GM19239 (cell line): ENCODE measurements around the gene YARS1.

Experiments
- DNase-seq: peaks from one replicate; pipeline ENCODE4 v3.0.0; 2011; ENCODE audit warnings: low spot score; ENCODE audit not compliant: insufficient read length
- FAIRE-seq: peaks from 2 replicates; lab custom pipeline; 2011; peaks lifted over from hg19 to GRCh38; lab: Jason Lieb, UNC

The YARS1 gene

GRCh38 chr1:32749332-32749731 lies 67.8 kb downstream of the YARS1 start:
- DNase-seq, result no peak
- no peak for FAIRE-seq

DNA sequence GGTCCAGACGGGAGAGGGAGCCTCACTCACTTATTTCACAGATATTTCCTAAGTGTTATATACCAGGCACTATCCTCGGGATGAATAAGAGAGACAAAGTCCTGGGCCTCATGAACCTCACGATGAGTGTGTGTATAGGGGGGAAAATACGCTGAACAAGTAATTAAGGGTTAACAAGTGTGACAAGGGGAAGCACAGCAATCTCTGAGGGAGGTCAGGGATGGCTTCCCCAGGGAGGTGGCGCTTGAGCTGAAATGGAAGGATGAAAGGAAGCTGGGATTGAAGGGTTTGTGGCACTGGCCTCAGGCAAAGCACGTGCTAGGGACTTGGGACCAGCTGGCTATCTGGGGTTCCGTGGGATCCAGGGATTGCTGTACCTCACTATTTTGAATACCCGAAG lies 68.2 kb downstream of the YARS1 start:
- no peak for DNase-seq
- no peak for FAIRE-seq

DNA sequence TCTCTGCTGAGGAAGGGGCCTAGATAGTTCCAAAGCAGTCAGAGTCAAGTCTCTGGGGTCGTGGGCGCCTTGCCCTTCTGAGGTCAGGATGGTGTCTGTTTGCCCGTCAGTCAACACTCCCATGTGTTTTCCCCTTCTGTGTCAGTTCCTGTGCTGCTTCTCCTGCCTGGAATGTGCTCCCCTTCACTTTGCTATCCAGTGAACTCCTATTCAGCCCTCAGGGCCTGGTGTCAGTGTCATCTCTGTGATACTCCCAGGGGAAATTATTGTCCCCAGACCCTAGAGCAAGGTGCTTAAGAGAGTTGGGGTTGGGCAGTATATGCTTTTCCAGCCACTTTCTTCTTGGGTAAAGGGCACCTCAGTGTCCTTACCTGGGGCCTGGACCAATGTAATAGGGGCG lies 68.8 kb downstream of the YARS1 start:
- no peak for FAIRE-seq

DNA sequence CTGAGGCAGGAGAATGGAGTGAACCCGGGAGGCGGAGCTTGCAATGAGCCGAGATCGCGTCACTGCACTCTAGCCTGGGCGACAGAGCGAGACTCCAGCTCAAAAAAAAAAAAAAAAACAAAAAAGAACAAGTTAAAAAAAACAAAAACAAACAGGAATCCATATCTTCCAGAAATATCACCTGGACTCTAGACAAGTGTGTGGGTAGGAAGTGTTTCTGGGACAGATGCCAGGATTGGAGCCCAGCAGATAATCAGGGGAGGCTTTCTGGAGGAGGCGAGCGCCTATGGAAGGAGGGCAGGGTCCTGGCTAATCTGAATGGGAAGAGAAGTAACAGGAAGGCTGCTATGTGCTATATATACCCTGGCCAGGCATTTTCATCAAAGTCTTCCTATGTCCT lies 71.0 kb downstream of the YARS1 start:
- DNase-seq (no peak), FAIRE-seq (no peak)

More for the DNA sequence above, 68.8 kb downstream of the YARS1 start:
- DNase-seq, result no peak

DNA sequence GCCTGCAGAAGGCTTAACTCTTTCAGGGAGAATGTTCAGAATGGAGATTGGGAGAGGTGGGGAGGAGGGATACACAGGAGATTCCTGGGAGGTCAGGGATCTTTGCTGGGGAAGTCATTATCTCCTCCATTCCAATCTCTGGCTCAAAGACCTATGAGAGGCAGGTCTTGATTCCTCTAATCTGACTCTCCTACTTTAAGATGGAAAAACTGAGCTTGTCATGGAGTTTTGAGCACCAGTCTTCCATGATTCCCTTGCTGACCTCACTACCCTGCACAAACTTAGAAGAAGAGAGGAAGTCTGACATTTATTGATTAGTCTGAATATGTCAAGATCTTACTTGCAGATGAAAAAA lies 73.1 kb downstream of the YARS1 start:
- FAIRE-seq, result no peak

DNA sequence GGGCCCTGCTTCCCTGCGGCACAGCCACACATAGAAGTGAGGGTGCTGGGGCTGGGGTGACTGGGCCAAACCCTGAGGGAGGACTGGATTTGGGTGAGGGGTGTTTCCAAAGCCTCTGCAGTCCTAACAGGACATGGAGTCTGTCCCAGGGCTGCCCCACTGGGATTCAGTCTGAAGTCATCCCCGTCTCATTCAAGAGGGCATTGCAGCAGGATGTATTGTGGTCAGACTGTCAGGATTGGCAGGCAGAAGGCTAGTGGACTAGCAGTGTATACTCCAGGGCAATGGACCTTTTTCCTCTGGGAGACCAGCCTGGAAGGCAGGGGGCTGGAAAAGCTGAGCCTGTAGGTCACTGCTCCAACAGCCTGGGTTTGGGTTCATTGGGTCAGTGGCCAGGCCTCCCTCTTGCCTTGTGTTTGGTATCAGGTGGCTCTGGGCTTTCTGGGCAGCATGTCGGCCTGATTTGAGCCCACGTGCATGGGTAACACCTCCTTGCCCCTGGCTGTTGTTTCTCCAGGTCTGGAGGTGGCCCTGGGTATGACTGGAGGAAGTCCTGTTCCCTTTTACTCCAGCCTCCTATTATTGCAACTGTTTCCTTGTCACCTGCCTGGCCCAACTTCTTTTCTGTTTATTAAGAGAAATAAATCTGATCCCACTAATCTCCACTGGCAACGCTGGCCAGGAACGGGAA lies 73.6 kb downstream of the YARS1 start:
- DNase-seq, result no peak
- no peak for FAIRE-seq

More for the DNA sequence above, 73.1 kb downstream of the YARS1 start:
- no peak for DNase-seq

- FAIRE-seq, result no peak
- DNase-seq, result no peak
These were observed 74.2 kb downstream of the YARS1 start for GRCh38 chr1:32742956-32743355.

DNA sequence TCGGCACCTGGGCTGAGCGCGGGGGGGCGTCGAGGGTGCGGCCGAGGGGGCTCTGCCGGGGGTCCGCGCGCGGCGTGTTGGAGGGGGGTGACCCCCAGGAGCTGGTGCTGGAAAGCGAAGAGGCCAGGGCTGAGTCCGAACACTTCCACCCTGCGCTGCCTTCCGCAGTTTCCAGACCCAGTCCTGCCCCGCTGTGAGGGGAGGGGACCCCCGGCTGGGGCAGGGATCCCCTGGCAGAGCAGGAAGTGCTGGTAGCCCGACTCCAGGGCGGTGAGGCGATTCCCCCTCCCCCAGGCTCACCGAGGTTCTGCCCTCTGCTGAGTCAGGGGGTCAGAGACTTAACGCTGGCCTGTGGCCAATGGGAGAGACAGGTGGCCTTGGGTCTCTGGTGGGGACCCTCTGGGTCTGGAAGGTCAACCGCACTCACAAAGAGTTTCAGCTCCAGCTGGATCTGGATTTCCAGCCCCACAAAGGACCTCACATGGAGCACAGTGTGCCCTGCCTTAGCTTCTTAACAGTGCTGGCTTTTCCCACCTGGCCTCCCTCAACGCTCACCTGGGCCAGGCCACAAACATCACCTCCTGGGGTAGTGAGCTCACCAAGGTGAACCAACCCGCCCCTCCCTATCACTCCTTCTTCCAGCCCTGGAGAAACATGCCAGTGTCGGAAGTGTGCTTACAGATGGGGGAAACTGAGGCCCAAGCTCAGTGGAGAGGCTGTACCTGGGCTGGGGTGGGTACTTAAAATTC lies 74.8 kb downstream of the YARS1 start:
- no peak for DNase-seq
- FAIRE-seq, result no peak

DNA sequence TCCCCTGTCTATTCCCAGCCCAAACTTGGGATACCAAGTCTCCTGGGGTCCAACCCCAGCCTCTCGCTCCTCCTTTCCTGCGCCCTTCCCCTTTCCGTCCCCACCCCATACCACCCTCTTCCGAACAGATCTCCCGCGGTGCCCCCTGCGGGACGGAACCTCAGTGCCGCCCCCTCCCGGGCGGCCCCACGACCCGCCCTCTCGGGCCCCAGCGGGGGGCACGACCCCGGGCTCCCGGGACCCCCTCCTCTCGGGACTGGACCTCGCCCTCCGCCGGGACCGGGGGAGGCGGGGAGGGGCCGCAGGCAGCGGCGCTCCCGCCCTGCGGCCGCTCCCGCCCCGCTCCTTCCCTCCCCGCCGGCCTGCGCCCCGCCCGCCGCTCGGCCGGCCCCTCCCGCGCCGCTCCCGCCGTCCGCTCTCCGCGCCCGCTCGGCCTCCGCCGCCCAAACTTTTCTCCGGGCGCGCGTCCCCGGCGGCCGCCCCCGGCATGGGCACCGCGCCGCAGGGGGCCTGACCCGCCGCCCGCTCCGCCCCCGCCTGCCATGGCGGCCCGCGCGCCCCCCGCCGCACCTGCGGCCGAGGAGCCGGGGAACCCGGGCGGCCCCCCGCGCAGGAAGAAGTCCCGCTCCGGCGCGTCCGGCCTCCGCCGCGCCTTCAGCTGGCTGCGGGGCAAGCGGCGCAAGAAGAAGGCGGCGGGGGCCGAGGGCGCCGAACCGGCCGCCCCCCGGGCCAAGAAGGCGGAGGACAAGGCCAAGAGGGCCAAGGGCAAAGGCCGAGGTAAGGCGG lies 75.6 kb downstream of the YARS1 start:
- no peak for DNase-seq
- no peak for FAIRE-seq

- FAIRE-seq (no peak), DNase-seq (no peak)
These were observed 76.1 kb downstream of the YARS1 start for GRCh38 chr1:32741059-32741412.

DNA sequence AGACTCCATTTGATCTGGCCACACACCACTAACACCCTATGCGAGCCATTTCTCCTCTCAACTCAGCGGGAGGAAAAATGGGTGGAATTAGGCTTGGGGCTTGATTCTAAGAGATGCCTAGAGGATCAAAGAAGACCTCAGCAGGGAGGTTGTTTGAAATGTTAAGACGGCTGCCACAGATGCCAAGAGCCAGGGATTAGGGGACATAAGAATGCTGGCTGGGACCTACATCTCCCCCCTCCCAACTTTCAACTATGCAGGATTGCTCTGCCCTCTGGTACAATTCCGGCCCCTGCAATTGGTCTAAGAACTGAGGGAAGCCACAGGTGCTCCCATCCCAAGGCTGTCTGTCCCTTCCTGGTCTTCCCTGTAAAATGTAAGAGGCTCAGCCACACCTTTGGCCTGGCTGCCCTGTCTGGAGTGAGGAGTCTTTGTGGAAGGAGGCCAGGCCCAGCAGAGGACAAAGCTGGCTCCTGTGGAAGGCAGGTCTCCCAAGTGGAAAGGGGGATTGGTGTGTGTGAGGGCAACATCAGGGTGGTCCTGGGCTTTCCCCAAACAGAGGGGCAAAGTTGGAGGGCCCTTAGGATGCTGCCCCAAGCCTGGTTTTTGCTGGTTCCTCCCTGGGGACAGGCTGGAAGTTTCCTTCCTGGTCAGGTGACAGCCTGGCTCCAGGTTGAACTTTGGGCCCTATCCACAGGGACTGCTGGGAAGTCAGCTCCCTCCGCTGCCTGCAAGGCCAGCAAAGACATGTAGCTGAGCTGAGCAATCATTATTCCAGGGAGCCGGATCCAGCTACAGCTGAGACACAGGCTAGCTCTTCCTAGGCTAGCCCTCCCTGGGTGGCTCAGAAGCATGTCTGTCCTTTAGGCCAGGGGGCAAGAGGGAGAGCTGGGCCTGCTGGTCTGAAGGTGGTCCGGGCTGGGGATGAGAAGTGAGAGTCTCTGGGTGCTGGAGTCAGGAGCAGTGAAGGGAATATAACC lies 80.1 kb downstream of the YARS1 start:
- FAIRE-seq (no peak), DNase-seq (no peak)

DNA sequence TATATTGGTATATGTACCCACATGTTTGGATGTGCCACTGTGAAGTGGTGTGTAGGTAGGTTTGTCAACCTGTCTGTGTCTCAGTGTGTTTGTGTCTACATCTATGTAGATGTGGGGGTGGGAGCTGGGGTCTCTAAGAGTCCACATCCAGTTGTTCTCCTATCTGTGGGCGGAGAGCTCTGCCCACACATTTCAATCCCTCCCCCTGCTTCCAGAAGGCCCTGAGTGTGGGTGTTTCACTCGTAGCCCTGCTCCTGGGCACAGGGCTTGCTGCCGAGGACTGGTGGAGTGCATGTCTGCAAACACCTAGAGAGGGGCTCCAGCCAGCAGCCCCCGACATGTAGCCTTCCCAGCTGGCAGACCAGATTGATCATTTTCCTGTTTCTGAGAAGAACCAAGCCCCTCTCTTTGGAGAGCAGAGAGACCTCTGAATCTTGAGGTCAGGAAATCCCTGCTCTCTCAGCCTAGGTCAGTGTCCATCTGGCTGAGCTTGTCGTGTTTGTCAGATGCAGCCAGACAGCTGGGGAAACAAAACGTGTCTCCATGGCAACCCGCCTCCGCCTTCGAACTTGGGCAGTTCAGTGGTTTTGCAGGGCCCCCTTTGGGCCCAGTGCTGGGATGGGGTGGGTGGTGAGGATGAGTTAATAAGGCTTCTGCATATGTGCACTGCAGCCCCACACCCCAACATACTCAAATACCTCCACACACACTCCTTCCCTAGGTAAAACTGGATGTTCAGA lies 83.4 kb downstream of the YARS1 start:
- no peak for FAIRE-seq
- DNase-seq, result no peak

GRCh38 chr1:32729254-32730046 lies 87.7 kb downstream of the YARS1 start:
- DNase-seq (no peak), FAIRE-seq (no peak)

- no peak for FAIRE-seq
- DNase-seq, result no peak
These were observed 88.6 kb downstream of the YARS1 start for GRCh38 chr1:32728413-32729077.

DNA sequence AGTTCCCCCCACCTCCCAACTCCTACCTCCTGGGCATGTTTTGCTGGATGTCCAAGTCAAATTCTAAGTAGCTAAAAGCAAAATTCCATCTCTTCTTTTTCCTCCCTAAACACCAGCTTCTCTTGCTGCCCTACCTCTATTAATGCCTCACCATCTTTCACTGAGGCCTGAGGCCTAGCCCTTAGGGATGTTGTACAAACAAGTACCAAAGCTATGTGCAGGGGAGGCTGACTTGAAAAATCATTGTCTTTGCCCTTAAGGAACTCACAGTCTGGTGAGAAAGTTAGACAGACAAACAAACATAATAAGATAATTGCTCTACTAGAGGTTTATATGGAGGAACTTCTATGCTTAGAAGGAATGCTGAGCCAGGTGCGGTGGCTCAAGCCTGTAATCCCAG lies 89.3 kb downstream of the YARS1 start:
- FAIRE-seq (no peak), DNase-seq (no peak)

GRCh38 chr1:32725615-32725982 lies 91.6 kb downstream of the YARS1 start:
- DNase-seq (no peak), FAIRE-seq (no peak)
